ENCODE measurements around the gene FCSK. TPM values are rescaled to one million over a fixed set of nuclear protein-coding genes. Genes with fewer than 3 reads are reported as not detected.

Gene FCSK
- total RNA-seq, 4 donors from 2014 or later, result 12.1 to 65.3 (median 22.9) TPM

DNA sequence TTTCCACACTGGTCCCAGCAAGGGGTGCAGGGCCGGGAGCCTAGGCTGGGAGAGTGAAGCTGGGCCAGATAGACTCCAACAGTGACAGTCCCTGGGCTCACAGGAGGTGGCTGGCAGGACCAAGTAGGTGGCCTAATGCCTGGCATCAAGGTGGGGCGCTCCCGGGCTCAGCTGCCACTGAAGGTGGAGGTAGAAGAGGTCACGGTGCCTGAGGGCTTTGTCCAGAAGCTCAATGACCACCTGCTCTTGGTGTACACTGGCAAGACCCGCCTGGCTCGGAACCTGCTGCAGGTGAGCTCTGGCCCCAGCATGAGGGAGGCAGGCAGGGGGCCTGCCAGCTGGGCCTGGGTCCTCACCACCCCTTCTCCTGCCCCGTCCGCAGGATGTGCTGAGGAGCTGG lies 23.8 kb downstream of the FCSK start:
- H3K27me3 ChIP-seq, result no peaks in the 10 kb centered on the region
- no peak overlapping the region for H3K4me3 ChIP-seq
- H3K36me3 ChIP-seq, result no peaks in the 10 kb centered on the region
- intact Hi-C loops (cut with DNase I; ENCODE audit: low total_unique reads), result no loop called here
- H3K9me3 ChIP-seq, result no peaks in the 10 kb centered on the region
- TF ChIP-seq, protein P1, sequence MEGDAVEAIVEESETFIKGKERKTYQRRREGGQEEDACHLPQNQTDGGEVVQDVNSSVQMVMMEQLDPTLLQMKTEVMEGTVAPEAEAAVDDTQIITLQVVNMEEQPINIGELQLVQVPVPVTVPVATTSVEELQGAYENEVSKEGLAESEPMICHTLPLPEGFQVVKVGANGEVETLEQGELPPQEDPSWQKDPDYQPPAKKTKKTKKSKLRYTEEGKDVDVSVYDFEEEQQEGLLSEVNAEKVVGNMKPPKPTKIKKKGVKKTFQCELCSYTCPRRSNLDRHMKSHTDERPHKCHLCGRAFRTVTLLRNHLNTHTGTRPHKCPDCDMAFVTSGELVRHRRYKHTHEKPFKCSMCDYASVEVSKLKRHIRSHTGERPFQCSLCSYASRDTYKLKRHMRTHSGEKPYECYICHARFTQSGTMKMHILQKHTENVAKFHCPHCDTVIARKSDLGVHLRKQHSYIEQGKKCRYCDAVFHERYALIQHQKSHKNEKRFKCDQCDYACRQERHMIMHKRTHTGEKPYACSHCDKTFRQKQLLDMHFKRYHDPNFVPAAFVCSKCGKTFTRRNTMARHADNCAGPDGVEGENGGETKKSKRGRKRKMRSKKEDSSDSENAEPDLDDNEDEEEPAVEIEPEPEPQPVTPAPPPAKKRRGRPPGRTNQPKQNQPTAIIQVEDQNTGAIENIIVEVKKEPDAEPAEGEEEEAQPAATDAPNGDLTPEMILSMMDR (IDR thresholded peaks at IDR 0.05), result no peak
- TF ChIP-seq POLR2A (IDR thresholded peaks at IDR 0.05), result no peak
- no peaks in the 10 kb centered on the region for H3K4me1 ChIP-seq
- DNase-seq, result no peak
- H3K27ac ChIP-seq, result peak overlapping the region in 1 of 2 donors; percentile 15

DNA sequence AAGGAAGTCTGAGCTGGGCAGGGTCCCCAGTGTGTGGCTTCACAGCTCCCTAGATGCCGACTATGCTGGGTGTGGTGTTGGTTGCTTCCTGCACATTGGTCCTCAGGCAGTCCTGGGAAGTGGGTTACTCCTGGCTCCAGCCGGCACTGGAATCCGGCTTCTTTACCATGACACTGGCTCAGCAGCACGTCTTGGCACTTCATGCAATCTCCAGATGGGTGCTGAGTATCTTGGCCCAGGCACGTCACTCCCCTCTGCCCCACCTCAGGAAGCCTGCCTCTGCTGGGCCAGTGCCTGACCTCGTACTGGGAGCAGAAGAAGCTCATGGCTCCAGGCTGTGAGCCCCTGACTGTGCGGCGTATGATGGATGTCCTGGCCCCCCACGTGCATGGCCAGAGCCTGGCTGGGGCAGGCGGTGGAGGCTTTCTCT lies 24.5 kb downstream of the FCSK start:
- Histone ChIP-seq H3K27me3 (no peaks in the 10 kb centered on the region), H3K4me3 (no peak overlapping the region), H3K27ac (peak overlapping the region in 1 of 2 donors; percentile 15), H3K4me1 (no peaks in the 10 kb centered on the region), H3K36me3 (no peaks in the 10 kb centered on the region), H3K9me3 (no peaks in the 10 kb centered on the region)
- intact Hi-C loops (cut with DNase I; ENCODE audit: low total_unique reads), result no loop called here
- no peak for DNase-seq
- TF ChIP-seq, protein P1 (IDR thresholded peaks at IDR 0.05), result no peak
- TF ChIP-seq POLR2A (IDR thresholded peaks at IDR 0.05), result no peak

DNA sequence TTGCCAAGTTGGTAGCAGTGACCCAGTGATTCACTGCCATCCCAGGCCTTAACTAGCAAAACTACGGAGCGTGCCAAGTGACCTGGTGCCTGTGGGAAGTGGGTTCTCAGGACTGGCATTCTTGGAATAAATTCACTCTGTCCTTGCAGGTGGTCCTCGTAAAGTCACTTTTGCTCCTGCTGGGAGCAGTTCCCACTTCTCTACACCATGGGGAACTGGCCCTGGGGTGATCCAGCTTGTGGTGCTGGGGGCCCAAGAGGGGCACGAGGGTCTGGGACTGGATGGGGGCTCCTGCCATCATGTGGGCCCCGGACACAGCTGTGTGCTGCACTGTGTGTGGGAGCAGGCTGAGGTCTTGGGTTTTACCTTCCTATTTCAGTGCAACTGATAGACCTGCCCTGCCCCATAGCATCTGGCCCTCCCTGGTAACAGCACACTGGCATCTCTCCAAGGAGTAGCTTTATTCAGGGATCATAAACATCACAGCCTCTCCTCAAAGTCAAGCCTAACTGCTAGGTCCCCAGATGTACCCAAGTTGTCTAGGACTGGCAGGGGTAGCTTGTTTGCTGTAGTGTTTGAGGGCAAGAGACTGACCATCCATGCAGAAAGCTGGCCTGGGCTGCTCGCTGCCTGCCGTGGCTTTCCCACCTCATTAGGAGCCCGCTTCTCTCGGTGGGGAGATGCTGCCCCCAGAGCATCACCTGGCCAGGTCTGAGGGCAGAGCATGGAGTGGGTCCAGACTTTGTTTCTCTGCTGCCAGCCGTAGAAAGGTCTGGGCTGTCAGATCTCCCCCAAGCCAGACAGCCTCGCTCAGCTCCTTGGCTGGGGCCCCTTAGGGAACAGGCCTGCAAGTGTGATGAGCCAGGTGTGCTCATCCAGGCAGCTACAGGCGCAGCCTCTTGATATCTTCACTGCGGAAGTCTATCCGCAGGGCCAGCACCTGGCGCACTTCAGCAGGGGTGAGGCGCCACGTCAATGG lies 26.0 kb downstream of the FCSK start:
- Histone ChIP-seq H3K27me3 (no peaks in the 10 kb centered on the region), H3K9me3 (no peaks in the 10 kb centered on the region), H3K4me3 (no peak overlapping the region), H3K36me3 (no peaks in the 10 kb centered on the region), H3K27ac (no peak overlapping the region), H3K4me1 (no peaks in the 10 kb centered on the region)
- TF ChIP-seq, protein P1 (IDR thresholded peaks at IDR 0.05), result no peak
- TF ChIP-seq POLR2A (IDR thresholded peaks at IDR 0.05), result no peak
- no peak for DNase-seq
- intact Hi-C loops (cut with DNase I; ENCODE audit: low total_unique reads), result no loop called here

DNA sequence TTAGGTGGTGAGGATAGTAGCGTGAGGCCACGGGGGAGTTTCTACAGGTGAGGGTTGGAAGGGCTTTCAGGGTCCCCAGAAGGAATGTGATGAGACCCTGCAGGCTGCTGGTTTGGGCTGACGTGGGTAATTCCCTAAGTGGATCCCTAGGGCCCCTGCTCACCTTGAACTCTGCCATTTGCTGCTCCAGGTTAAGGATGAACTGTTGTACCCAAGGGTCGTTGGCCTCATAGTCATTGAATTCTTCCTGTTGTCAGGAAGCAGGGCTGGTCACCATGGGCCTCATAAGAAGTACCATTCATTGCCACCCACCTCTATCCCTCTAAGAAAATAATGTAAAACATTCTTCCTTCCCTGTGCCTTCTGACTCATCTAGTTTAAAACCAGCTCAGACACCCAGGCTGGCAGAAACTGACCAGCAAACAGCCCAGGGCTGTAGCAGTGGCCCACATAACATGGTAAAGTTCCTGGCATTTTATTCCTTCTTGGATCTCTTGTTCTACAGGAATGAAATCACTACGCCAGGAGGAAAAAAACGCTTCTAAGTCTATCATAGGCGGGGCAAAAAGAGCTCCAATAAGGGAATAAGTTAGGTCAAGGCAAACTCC lies 27.6 kb downstream of the FCSK start:
- DNase-seq, result no peak
- intact Hi-C loops (cut with DNase I; ENCODE audit: low total_unique reads), result no loop called here
- TF ChIP-seq POLR2A (IDR thresholded peaks at IDR 0.05), result no peak
- TF ChIP-seq, protein P1 (IDR thresholded peaks at IDR 0.05), result no peak
- Histone ChIP-seq H3K36me3 (no peaks in the 10 kb centered on the region), H3K9me3 (no peaks in the 10 kb centered on the region), H3K27me3 (no peaks in the 10 kb centered on the region), H3K4me1 (no peaks in the 10 kb centered on the region), H3K27ac (no peak overlapping the region), H3K4me3 (no peak overlapping the region)

DNA sequence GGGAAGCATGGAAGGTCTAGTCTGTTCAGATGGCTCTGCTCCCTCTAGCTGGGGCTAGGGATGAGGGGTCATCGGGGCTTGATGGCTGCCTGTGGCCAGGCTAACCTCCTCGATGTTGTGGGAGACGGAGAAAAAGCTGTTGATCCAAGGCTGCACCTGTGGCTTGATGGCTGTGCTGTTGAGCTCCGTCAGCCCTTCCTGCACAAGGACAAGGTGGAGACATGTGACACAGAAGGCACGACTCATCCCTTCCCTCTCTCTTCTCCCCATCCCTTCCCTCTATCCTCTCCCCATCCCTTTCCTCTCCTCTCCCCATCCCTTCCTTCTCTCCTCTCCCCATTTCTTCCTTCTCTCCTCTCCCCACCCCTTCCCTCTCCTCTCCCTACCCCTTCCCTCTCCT lies 28.2 kb downstream of the FCSK start:
- no peaks in the 10 kb centered on the region for H3K36me3 ChIP-seq
- intact Hi-C loops (cut with DNase I; ENCODE audit: low total_unique reads), result no loop called here
- H3K4me3 ChIP-seq, result no peak overlapping the region
- no peak overlapping the region for H3K27ac ChIP-seq
- H3K27me3 ChIP-seq, result no peaks in the 10 kb centered on the region
- TF ChIP-seq POLR2A (IDR thresholded peaks at IDR 0.05), result no peak
- TF ChIP-seq, protein P1 (IDR thresholded peaks at IDR 0.05), result no peak
- no peak for DNase-seq
- H3K9me3 ChIP-seq, result no peaks in the 10 kb centered on the region
- no peaks in the 10 kb centered on the region for H3K4me1 ChIP-seq

Measured in uterus (tissue), 4 donors.